ENCODE results near the gene THSD4. TPM values are rescaled to one million over a fixed set of nuclear protein-coding genes. Genes with fewer than 3 reads are reported as not detected.

The THSD4 gene
- polyA plus RNA-seq, 1 donor from 2014 or later = 0.46 TPM

- no peak overlapping the region for H3K27ac ChIP-seq (ENCODE audit: low read length)
- H3K36me3 ChIP-seq (ENCODE audit: insufficient read depth, low read length) = no peaks in the 10 kb centered on the region
- no peaks in the 10 kb centered on the region for H4K20me1 ChIP-seq (ENCODE audit: insufficient read depth)
- no peaks in the 10 kb centered on the region for H3K9me2 ChIP-seq (ENCODE audit: insufficient read depth, low read length)
- H3K4me2 ChIP-seq (ENCODE audit: low read length) = no peak overlapping the region
- no peak overlapping the region for H3K9ac ChIP-seq (ENCODE audit: low read length)
- H3F3A ChIP-seq (ENCODE audit: insufficient read depth, low read length, poor library complexity, severe bottlenecking) = no peaks in the 10 kb centered on the region
- H2AFZ ChIP-seq (ENCODE audit: low read depth, low read length) = no peak overlapping the region
- H3K4me3 ChIP-seq (ENCODE audit: low read length) = no peak overlapping the region
- H3K27me3 ChIP-seq (ENCODE audit: insufficient read depth, low read depth, low read length) = no peaks in the 10 kb centered on the region
- H3K9me3 ChIP-seq (ENCODE audit: low read length) = no peaks in the 10 kb centered on the region
- H3K79me2 ChIP-seq (replicated peaks; ENCODE audit: insufficient read depth, low read length) = no peaks in the 10 kb centered on the region
- TF ChIP-seq REST (IDR thresholded peaks at IDR 0.05; ENCODE audit: borderline replicate concordance) (no peak), TAF1 (IDR thresholded peaks at IDR 0.05; ENCODE audit: low read depth) (no peak), POLR2AphosphoS5 (IDR thresholded peaks at IDR 0.05) (no peak), EP300 (conservative IDR thresholded peaks at IDR 0.05; ENCODE audit: poor library complexity, severe bottlenecking) (no peak), SMC3 (conservative IDR thresholded peaks at IDR 0.05; ENCODE audit: poor library complexity) (no peak), EZH2 (IDR thresholded peaks at IDR 0.05; ENCODE audit: borderline replicate concordance, insufficient read depth, low read length, poor library complexity, severe bottlenecking) (no peak), MXI1 (conservative IDR thresholded peaks at IDR 0.05; ENCODE audit: poor library complexity, severe bottlenecking) (no peak), RAD21 (conservative IDR thresholded peaks at IDR 0.05) (no peak)
- TF ChIP-seq, protein P1, sequence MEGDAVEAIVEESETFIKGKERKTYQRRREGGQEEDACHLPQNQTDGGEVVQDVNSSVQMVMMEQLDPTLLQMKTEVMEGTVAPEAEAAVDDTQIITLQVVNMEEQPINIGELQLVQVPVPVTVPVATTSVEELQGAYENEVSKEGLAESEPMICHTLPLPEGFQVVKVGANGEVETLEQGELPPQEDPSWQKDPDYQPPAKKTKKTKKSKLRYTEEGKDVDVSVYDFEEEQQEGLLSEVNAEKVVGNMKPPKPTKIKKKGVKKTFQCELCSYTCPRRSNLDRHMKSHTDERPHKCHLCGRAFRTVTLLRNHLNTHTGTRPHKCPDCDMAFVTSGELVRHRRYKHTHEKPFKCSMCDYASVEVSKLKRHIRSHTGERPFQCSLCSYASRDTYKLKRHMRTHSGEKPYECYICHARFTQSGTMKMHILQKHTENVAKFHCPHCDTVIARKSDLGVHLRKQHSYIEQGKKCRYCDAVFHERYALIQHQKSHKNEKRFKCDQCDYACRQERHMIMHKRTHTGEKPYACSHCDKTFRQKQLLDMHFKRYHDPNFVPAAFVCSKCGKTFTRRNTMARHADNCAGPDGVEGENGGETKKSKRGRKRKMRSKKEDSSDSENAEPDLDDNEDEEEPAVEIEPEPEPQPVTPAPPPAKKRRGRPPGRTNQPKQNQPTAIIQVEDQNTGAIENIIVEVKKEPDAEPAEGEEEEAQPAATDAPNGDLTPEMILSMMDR (IDR thresholded peaks at IDR 0.05; ENCODE audit: poor library complexity, severe bottlenecking) = no peak
Measured at GRCh38 chr15:71302861-71303410, 187.7 kb downstream of the THSD4 start.

- no peak overlapping the region for H2AFZ ChIP-seq (ENCODE audit: low read depth, low read length)
- no peak overlapping the region for H3K27ac ChIP-seq (ENCODE audit: low read length)
- no peak overlapping the region for H3K9ac ChIP-seq (ENCODE audit: low read length)
- H3K4me3 ChIP-seq (ENCODE audit: low read length) = no peak overlapping the region
- H3K27me3 ChIP-seq (ENCODE audit: insufficient read depth, low read depth, low read length) = no peaks in the 10 kb centered on the region
- H3K79me2 ChIP-seq (replicated peaks; ENCODE audit: insufficient read depth, low read length) = no peaks in the 10 kb centered on the region
- no peaks in the 10 kb centered on the region for H3K36me3 ChIP-seq (ENCODE audit: insufficient read depth, low read length)
- no peak overlapping the region for H3K4me2 ChIP-seq (ENCODE audit: low read length)
- H4K20me1 ChIP-seq (ENCODE audit: insufficient read depth) = no peaks in the 10 kb centered on the region
- H3F3A ChIP-seq (ENCODE audit: insufficient read depth, low read length, poor library complexity, severe bottlenecking) = no peaks in the 10 kb centered on the region
- TF ChIP-seq, protein P1 (IDR thresholded peaks at IDR 0.05; ENCODE audit: poor library complexity, severe bottlenecking) = no peak
- TF ChIP-seq RAD21 (conservative IDR thresholded peaks at IDR 0.05) (no peak), TAF1 (IDR thresholded peaks at IDR 0.05; ENCODE audit: low read depth) (no peak), POLR2AphosphoS5 (IDR thresholded peaks at IDR 0.05) (no peak), MXI1 (conservative IDR thresholded peaks at IDR 0.05; ENCODE audit: poor library complexity, severe bottlenecking) (no peak), SMC3 (conservative IDR thresholded peaks at IDR 0.05; ENCODE audit: poor library complexity) (no peak), EP300 (conservative IDR thresholded peaks at IDR 0.05; ENCODE audit: poor library complexity, severe bottlenecking) (no peak), REST (IDR thresholded peaks at IDR 0.05; ENCODE audit: borderline replicate concordance) (no peak), EZH2 (IDR thresholded peaks at IDR 0.05; ENCODE audit: borderline replicate concordance, insufficient read depth, low read length, poor library complexity, severe bottlenecking) (no peak)
- H3K9me2 ChIP-seq (ENCODE audit: insufficient read depth, low read length) = no peaks in the 10 kb centered on the region
- H3K9me3 ChIP-seq (ENCODE audit: low read length) = no peaks in the 10 kb centered on the region
Measured at GRCh38 chr15:71303977-71304376, 188.7 kb downstream of the THSD4 start.

Data from neural cell (in vitro differentiated cells).